Measurements from ENCODE around the gene GSX1.

DNA sequence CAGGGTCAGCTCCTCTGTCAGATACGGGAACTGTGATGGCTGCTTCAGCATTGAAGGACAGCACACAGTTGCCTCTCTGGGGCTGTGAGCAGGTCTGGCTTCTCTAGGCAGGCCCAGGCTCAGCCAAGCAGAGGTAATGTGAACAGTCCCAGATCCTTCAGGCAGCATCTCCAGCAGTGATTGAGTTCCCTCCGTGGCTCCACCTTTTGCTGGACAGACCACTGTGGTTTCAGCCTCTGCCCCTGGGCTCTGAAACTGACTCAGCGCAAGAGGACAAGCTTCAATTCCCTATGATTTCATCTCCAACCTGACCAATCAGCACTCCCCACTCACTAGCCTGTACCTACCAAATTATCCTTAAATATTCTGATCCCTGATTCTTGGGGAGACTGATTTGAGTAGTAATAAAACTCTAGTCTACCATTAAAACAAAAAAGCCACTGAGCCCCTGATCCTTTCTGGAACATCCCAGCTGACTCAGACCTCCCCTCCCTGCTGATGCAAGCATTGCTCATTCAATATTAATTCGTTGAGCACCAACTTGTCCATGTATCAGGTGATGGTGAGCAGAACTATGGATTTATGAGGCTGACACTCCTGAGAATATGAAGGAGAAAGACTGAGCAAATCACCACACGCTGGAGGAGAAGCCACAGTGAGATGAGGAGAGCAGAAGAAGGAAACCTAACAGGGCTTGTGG, 16.7 kb downstream of the GSX1 start:
- TF ChIP-seq, protein P1, sequence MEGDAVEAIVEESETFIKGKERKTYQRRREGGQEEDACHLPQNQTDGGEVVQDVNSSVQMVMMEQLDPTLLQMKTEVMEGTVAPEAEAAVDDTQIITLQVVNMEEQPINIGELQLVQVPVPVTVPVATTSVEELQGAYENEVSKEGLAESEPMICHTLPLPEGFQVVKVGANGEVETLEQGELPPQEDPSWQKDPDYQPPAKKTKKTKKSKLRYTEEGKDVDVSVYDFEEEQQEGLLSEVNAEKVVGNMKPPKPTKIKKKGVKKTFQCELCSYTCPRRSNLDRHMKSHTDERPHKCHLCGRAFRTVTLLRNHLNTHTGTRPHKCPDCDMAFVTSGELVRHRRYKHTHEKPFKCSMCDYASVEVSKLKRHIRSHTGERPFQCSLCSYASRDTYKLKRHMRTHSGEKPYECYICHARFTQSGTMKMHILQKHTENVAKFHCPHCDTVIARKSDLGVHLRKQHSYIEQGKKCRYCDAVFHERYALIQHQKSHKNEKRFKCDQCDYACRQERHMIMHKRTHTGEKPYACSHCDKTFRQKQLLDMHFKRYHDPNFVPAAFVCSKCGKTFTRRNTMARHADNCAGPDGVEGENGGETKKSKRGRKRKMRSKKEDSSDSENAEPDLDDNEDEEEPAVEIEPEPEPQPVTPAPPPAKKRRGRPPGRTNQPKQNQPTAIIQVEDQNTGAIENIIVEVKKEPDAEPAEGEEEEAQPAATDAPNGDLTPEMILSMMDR (IDR thresholded peaks at IDR 0.05) = no peak
- TF ChIP-seq EP300 (IDR thresholded peaks at IDR 0.05) = no peak
- no peak for TF ChIP-seq POLR2AphosphoS5 (IDR thresholded peaks at IDR 0.05)
- no peak for TF ChIP-seq POLR2A (IDR thresholded peaks at IDR 0.05; ENCODE audit: low read depth)

All from esophagus muscularis mucosa (tissue), 4 donors.